Gastrocnemius medialis (tissue), 4 donors: Measurements from ENCODE around the gene NFKBIE.

Experiments
- POLR2A ChIP-seq, 2 donors: fragments of 450-650 bp; IDR thresholded peaks; one replicate each; pipeline ENCODE4 v1.6.1; 2017; ENCODE audit warnings: antibody characterized with exemption in 2 of 2, mild to moderate bottlenecking in 2 of 2, moderate library complexity in 2 of 2
- TF ChIP-seq, protein P1 (sequence below), 5 experiments: fragments of 450-650 bp in 3 of 5; fragments of 200-600 bp in 2 of 5; sonication (generic) in 2 of 5; IDR thresholded peaks in 4 of 5; conservative IDR thresholded peaks in 1 of 5; 1 replicate in 4 of 5; 2 replicates in 1 of 5; pipeline ENCODE4 v1.5.1; 2016 to 2019; ENCODE audit warnings: antibody characterized with exemption in 5 of 5, mild to moderate bottlenecking in 3 of 5, moderate library complexity in 3 of 5

DNA sequence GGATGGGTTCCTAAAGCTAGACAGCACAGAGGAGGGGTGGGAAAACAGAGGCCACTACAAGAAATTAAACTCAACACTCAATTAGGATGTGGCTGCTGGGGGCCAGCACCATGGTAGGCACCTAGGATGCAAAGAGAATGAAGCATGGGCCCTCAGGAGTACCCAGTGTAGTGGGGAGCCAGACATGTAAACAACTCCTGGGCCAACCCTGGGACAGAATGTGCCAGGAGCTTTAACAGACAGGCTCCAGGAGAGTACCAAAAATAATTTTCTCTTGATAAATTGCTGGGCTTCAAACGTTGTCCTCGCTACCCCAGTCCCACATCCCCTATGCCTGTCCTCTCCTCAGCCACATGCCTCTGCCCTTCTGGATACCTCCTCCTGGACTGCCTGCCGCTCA is 6.6 kb upstream of the NFKBIE start:
- TF ChIP-seq, protein P1, sequence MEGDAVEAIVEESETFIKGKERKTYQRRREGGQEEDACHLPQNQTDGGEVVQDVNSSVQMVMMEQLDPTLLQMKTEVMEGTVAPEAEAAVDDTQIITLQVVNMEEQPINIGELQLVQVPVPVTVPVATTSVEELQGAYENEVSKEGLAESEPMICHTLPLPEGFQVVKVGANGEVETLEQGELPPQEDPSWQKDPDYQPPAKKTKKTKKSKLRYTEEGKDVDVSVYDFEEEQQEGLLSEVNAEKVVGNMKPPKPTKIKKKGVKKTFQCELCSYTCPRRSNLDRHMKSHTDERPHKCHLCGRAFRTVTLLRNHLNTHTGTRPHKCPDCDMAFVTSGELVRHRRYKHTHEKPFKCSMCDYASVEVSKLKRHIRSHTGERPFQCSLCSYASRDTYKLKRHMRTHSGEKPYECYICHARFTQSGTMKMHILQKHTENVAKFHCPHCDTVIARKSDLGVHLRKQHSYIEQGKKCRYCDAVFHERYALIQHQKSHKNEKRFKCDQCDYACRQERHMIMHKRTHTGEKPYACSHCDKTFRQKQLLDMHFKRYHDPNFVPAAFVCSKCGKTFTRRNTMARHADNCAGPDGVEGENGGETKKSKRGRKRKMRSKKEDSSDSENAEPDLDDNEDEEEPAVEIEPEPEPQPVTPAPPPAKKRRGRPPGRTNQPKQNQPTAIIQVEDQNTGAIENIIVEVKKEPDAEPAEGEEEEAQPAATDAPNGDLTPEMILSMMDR (IDR thresholded peaks at IDR 0.05 in 4 of 5, conservative IDR thresholded peaks at IDR 0.05 in 1 of 5), result no peak
- TF ChIP-seq POLR2A (IDR thresholded peaks at IDR 0.05), result no peak
